ENCODE results near the gene CAPS. TPM values are rescaled to one million over a fixed set of nuclear protein-coding genes. Genes with fewer than 3 reads are reported as not detected.

CAPS gene
- total RNA-seq, 1 donor: 10.6 TPM

GRCh38 chr19:5897189-5897969 is 16.7 kb upstream of the CAPS start:
- H3K27me3 ChIP-seq (ENCODE audit: insufficient read depth, low read length): no peaks in the 10 kb centered on the region
- H3K4me1 ChIP-seq (ENCODE audit: insufficient read depth, low read length): peaks cover 3% of the 10 kb centered on the region
- H3K4me3 ChIP-seq (ENCODE audit: low read length): no peak overlapping the region
- H3K9me3 ChIP-seq (ENCODE audit: low read depth, low read length): no peaks in the 10 kb centered on the region

- H3K9me3 ChIP-seq (ENCODE audit: low read depth, low read length): no peaks in the 10 kb centered on the region
- H3K4me3 ChIP-seq (ENCODE audit: low read length): no peak overlapping the region
- peaks cover 13% of the 10 kb centered on the region for H3K4me1 ChIP-seq (ENCODE audit: insufficient read depth, low read length)
- no peaks in the 10 kb centered on the region for H3K27me3 ChIP-seq (ENCODE audit: insufficient read depth, low read length)
Measured at GRCh38 chr19:5899728-5900526, 14.1 kb upstream of the CAPS start.

GRCh38 chr19:5900976-5901375 is 13.1 kb upstream of the CAPS start:
- H3K4me3 ChIP-seq (ENCODE audit: low read length): no peak overlapping the region
- H3K4me1 ChIP-seq (ENCODE audit: insufficient read depth, low read length): peaks cover 23% of the 10 kb centered on the region
- H3K9me3 ChIP-seq (ENCODE audit: low read depth, low read length): no peaks in the 10 kb centered on the region
- no peaks in the 10 kb centered on the region for H3K27me3 ChIP-seq (ENCODE audit: insufficient read depth, low read length)

- Histone ChIP-seq H3K27me3 (ENCODE audit: insufficient read depth, low read length) (no peaks in the 10 kb centered on the region), H3K4me1 (ENCODE audit: insufficient read depth, low read length) (peaks cover 28% of the 10 kb centered on the region), H3K4me3 (ENCODE audit: low read length) (peak overlapping the region; percentile 72), H3K9me3 (ENCODE audit: low read depth, low read length) (no peaks in the 10 kb centered on the region)
Measured at GRCh38 chr19:5903056-5903623, 10.9 kb upstream of the CAPS start.

GRCh38 chr19:5903624-5904351 is 10.3 kb upstream of the CAPS start, which contains the start of gene NDUFA11:
Gene NDUFA11 (minus strand): TSS chr19:5903790. CDS start chr19:5903708, 82 bp downstream.
- Histone ChIP-seq H3K4me3 (ENCODE audit: low read length) (peak within 1 kb of the TSS; percentile 72), H3K9me3 (ENCODE audit: low read depth, low read length) (no peaks in the 10 kb centered on the region), H3K4me1 (ENCODE audit: insufficient read depth, low read length) (peaks cover 28% of the 10 kb centered on the region), H3K27me3 (ENCODE audit: insufficient read depth, low read length) (no peaks in the 10 kb centered on the region)

- H3K4me3 ChIP-seq (ENCODE audit: low read length): peak within 1 kb of the TSS; percentile 72
- peaks cover 28% of the 10 kb centered on the region for H3K4me1 ChIP-seq (ENCODE audit: insufficient read depth, low read length)
- no peaks in the 10 kb centered on the region for H3K9me3 ChIP-seq (ENCODE audit: low read depth, low read length)
- H3K27me3 ChIP-seq (ENCODE audit: insufficient read depth, low read length): no peaks in the 10 kb centered on the region
Measured at GRCh38 chr19:5904352-5905113, 9.5 kb upstream of the CAPS start, which contains the start of gene VMAC. Gene VMAC (plus strand): TSS chr19:5904872. CDS start chr19:5904891, 19 bp downstream.

GRCh38 chr19:5905114-5905778 is 8.8 kb upstream of the CAPS start:
- Histone ChIP-seq H3K4me3 (ENCODE audit: low read length) (peak overlapping the region; percentile 67), H3K27me3 (ENCODE audit: insufficient read depth, low read length) (no peaks in the 10 kb centered on the region)

GRCh38 chr19:5907241-5907640 is 6.8 kb upstream of the CAPS start:
- Histone ChIP-seq H3K4me1 (ENCODE audit: insufficient read depth, low read length) (peaks cover 26% of the 10 kb centered on the region), H3K27me3 (ENCODE audit: insufficient read depth, low read length) (no peaks in the 10 kb centered on the region), H3K9me3 (ENCODE audit: low read depth, low read length) (no peaks in the 10 kb centered on the region), H3K4me3 (ENCODE audit: low read length) (no peak overlapping the region)

More at GRCh38 chr19:5905114-5905778, 8.8 kb upstream of the CAPS start:
- Histone ChIP-seq H3K9me3 (ENCODE audit: low read depth, low read length) (no peaks in the 10 kb centered on the region), H3K4me1 (ENCODE audit: insufficient read depth, low read length) (peaks cover 28% of the 10 kb centered on the region)

GRCh38 chr19:5908773-5909442 is 5.1 kb upstream of the CAPS start:
- H3K4me3 ChIP-seq (ENCODE audit: low read length): no peak overlapping the region
- peaks cover 15% of the 10 kb centered on the region for H3K4me1 ChIP-seq (ENCODE audit: insufficient read depth, low read length)
- no peaks in the 10 kb centered on the region for H3K9me3 ChIP-seq (ENCODE audit: low read depth, low read length)
- H3K27me3 ChIP-seq (ENCODE audit: insufficient read depth, low read length): no peaks in the 10 kb centered on the region

GRCh38 chr19:5910638-5910907 is 3.5 kb upstream of the CAPS start:
- Histone ChIP-seq H3K4me1 (ENCODE audit: insufficient read depth, low read length) (peaks cover 10% of the 10 kb centered on the region), H3K9me3 (ENCODE audit: low read depth, low read length) (no peaks in the 10 kb centered on the region), H3K4me3 (ENCODE audit: low read length) (no peak overlapping the region), H3K27me3 (ENCODE audit: insufficient read depth, low read length) (no peaks in the 10 kb centered on the region)

- Histone ChIP-seq H3K9me3 (ENCODE audit: low read depth, low read length) (no peaks in the 10 kb centered on the region), H3K4me1 (ENCODE audit: insufficient read depth, low read length) (peaks cover 2% of the 10 kb centered on the region), H3K27me3 (ENCODE audit: insufficient read depth, low read length) (no peaks in the 10 kb centered on the region), H3K4me3 (ENCODE audit: low read length) (no peak overlapping the region)
Measured at GRCh38 chr19:5911366-5911765, 2.7 kb upstream of the CAPS start.

GRCh38 chr19:5914358-5914774 is 312 bp downstream of the CAPS start:
- no peak overlapping the region for H3K4me3 ChIP-seq (ENCODE audit: low read length)
- H3K4me1 ChIP-seq (ENCODE audit: insufficient read depth, low read length): no peaks in the 10 kb centered on the region
- H3K9me3 ChIP-seq (ENCODE audit: low read depth, low read length): no peaks in the 10 kb centered on the region
- H3K27me3 ChIP-seq (ENCODE audit: insufficient read depth, low read length): no peaks in the 10 kb centered on the region

GRCh38 chr19:5914946-5915781 is 1.1 kb downstream of the CAPS start:
- H3K9me3 ChIP-seq (ENCODE audit: low read depth, low read length): no peaks in the 10 kb centered on the region
- no peaks in the 10 kb centered on the region for H3K4me1 ChIP-seq (ENCODE audit: insufficient read depth, low read length)
- H3K27me3 ChIP-seq (ENCODE audit: insufficient read depth, low read length): no peaks in the 10 kb centered on the region
- H3K4me3 ChIP-seq (ENCODE audit: low read length): no peak overlapping the region
